GM12865 (cell line): ENCODE measurements around the gene S100A7A.

Source experiments
- DNase-seq: peaks from one replicate; pipeline ENCODE4 v3.0.0; 2010; ENCODE audit warnings: low read depth
- H3K4me3 ChIP-seq: 2 replicates; pipeline ENCODE4 v1.5.1; 2011; ENCODE audit warnings: mild to moderate bottlenecking, low read depth, low read length, control low read depth
- TF ChIP-seq, protein P1 (sequence below): IDR thresholded peaks from 2 replicates; pipeline ENCODE4 v1.5.1; 2011; ENCODE audit warnings: low read length, control low read depth, low read depth, inconsistent platforms; ENCODE audit not compliant: insufficient read depth; ENCODE audit errors: missing control alignments

S100A7A gene

DNA sequence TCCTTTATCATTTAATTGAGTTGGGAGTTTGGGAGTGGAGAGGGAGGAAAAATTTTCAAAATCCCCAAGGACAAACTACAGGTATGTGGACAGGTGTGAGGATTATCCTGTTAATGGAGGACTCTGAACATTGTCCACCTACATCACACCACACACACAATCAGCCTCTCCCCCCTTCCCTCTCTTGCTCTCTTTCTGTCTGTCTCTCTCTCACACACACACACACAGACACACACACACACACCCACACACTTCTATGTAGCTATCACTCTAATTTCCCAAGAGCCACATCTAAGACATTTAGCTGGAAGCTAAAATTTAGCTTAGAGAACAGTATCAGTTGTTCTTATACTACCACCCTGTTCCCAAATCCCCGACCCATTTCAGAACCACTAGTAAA, 26.9 kb upstream of the S100A7A start:
- TF ChIP-seq, protein P1, sequence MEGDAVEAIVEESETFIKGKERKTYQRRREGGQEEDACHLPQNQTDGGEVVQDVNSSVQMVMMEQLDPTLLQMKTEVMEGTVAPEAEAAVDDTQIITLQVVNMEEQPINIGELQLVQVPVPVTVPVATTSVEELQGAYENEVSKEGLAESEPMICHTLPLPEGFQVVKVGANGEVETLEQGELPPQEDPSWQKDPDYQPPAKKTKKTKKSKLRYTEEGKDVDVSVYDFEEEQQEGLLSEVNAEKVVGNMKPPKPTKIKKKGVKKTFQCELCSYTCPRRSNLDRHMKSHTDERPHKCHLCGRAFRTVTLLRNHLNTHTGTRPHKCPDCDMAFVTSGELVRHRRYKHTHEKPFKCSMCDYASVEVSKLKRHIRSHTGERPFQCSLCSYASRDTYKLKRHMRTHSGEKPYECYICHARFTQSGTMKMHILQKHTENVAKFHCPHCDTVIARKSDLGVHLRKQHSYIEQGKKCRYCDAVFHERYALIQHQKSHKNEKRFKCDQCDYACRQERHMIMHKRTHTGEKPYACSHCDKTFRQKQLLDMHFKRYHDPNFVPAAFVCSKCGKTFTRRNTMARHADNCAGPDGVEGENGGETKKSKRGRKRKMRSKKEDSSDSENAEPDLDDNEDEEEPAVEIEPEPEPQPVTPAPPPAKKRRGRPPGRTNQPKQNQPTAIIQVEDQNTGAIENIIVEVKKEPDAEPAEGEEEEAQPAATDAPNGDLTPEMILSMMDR: no peak
- no peak for DNase-seq
- no peak overlapping the region for H3K4me3 ChIP-seq

DNA sequence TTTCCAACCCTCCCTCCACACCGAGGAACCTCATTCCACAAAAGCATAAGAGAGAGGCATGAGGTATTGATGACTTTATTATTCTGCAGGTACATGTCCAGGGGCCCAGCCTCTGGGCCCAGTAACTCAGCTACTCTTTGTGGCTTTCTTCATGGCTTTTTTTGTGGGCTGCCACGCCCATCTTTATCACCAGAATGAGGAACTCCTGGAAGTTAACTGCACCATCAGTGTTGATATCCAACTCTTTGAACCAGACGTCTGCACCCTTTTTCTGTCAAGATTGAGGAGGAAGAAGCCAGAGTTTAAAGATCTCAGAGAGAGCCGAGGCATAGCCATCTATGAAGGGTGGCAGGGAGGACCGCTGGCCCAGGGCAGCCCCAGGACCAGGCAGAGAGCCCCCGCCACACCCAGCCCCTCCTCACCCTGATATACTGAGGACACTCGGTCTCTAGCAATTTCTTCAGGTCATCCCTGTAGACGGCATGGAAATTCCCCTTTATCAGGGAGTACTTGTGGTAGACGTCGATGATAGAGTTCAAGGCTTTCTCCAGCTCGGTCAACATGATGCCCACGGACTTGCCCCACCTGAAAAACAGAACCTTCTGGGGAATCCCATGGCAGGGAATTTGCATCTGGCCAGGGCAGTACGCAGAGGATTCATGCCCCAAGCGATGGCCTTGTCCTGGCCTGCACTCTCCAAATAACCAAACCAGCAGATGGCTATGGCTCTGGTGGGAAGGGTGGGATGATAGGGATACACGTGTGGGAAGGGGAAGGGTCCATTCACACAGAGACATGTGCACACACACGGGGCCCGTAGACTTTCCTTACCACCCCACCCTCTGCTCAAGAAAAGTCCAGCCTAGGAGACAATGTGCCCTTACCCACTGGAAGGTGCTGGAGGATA, 26.1 kb upstream of the S100A7A start:
- no peak overlapping the region for H3K4me3 ChIP-seq
- no peak for DNase-seq

DNA sequence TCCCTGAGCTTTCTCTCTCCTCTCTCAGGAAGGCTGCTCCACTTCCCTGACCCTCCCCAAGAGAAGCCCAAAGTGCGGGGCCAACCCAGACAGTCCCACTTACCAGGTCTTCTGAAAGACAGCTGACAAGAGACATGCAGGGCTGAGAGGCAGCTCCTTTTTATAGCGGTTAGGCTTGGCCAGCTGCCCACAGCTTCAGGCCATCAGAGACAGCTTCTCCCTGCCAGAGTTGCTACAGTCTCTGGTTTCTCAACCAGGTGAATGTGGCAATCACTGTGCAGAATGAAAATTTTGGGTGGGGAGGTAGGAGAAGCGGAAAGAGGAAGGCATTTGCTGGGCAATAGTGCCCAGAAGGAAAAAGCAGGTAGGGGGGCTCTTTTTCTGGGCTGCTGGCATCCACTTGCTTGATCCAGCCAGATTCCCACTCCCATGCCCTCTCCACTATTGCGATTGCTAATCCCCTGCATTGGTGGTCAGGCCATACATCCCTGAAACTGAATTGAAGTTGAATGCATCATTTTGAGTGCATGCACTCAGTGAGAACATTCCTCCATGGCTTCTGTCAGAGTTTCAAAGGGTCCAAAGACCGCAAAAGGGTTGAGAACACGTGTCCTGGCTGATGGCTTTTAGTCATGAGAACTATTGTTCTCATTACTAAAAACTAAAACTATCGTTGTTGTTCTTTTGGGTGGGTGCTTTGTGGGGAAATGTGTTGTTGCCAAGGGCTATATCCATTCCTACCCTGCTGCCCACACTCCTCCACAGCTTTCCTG, 25.2 kb upstream of the S100A7A start, which contains the start of gene S100A8:
S100A8 (minus strand) TSS at position 136 of the 773 bp plus-strand sequence. CDS start 538 bp downstream, outside the sequence.
- TF ChIP-seq, protein P1: no peak
- DNase-seq: no peak
- H3K4me3 ChIP-seq: no peak within 1 kb of the TSS

More for the DNA sequence above, 26.1 kb upstream of the S100A7A start:
- TF ChIP-seq, protein P1: no peak

DNA sequence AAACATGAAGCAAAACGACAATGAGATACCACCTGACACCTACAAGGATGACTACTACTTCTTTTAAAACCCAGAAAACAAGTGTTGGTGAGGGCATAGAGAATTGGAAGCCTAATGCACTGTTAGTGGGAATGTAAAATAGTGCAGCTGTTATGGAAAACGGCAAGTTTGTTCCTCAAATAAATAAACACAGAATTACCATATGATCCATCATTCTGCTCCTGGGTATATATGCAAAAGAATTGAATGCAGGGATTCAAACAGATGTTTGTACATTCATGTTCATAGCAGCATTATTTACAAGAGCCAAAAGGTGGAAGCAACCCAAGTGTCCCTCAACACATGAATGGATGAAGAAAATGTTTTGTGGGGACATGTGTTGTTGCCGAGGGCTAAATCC, 24.1 kb upstream of the S100A7A start:
- TF ChIP-seq, protein P1: no peak
- H3K4me3 ChIP-seq: no peak overlapping the region
- no peak for DNase-seq

DNA sequence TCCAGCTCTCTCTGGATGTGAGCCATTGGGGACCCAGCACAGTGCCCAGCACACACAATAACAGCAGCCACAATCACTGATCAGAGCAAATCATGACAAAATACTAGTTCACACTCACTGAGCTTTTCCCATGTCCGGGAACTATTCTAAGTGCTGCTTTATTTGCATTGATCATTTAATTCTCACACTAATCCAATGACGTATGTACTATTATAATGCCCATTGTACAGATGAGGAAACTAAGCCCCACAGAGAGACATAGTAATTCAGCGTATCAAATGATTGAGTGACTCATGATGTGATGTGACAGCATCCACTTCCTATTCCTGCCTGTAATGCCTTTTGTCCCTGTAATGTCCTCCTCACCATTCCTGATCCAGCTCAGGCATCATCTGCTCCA, 23.5 kb upstream of the S100A7A start:
- no peak overlapping the region for H3K4me3 ChIP-seq
- no peak for DNase-seq
- TF ChIP-seq, protein P1: no peak

DNA sequence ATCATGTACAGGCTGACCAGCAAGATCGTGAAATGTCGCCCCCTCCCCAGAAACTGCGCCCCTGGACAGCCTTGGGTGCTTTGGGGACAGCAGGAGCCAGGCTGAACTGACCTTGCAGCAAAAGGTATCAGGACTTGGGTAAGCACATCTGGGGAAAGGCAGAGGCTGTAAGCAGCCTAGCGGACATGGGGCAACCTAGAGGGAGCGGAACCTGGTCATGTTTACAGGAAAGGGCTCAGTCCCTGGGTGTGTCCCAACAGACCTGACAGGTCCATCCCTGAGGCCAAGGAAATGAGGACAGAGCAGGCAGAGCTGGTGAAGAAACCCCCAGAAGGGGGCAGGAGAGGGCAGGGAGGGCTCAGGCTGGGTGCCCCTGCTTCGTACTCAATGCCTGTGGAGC, 22.4 kb upstream of the S100A7A start:
- TF ChIP-seq, protein P1: no peak
- DNase-seq: no peak
- no peak overlapping the region for H3K4me3 ChIP-seq
